Dendritic cell treated with granulocyte-macrophage colony-stimulating factor and Interleukin-4, amounts not matched to agents 40 ng/mL and 50 ng/mL, for 4 days (primary cell): ENCODE results near the gene SNX10.
"Not testable (repeated sequence)": the region's sequence is repeated elsewhere in the genome, so short reads cannot be mapped to it uniquely, and the experiment has no call there.

Experiments used
- H3K27ac Mint-ChIP-seq: one replicate; pipeline ENCODE4 v1.8.0; 2022; ENCODE audit warnings: mild to moderate bottlenecking, mixed read lengths
- H3K27me3 Mint-ChIP-seq: one replicate; pipeline ENCODE4 v1.8.0; 2022; ENCODE audit warnings: mild to moderate bottlenecking, mixed read lengths
- H3K36me3 Mint-ChIP-seq: one replicate; pipeline ENCODE4 v1.8.0; 2022; ENCODE audit warnings: low read depth, mixed read lengths
- H3K4me1 Mint-ChIP-seq: one replicate; pipeline ENCODE4 v1.8.0; 2022; ENCODE audit warnings: low read depth, mixed read lengths
- H3K4me3 Mint-ChIP-seq: one replicate; pipeline ENCODE4 v1.8.0; 2022; ENCODE audit warnings: mild to moderate bottlenecking, moderate library complexity, mixed read lengths
- H3K9me3 Mint-ChIP-seq: one replicate; pipeline ENCODE4 v1.8.0; 2022; ENCODE audit warnings: mixed read lengths
- intact Hi-C: fragments of 100-400 bp; cut with micrococcal nuclease; formaldehyde crosslinking; loops from one replicate; pipeline ENCODE4 v1.15.0; 2022

SNX10 gene

GRCh38 chr7:26291699-26292538 lies at the start of gene SNX10:
Gene SNX10, plus strand, starts transcription at chr7:26291862. Its CDS starts 54,581 bp downstream, at chr7:26346443.
- Mint-ChIP-seq H3K27ac (peak within 1 kb of the TSS; percentile 92), H3K36me3 (peaks cover 29% of the 10 kb centered on the region), H3K27me3 (no peaks in the 10 kb centered on the region), H3K9me3 (no peaks in the 10 kb centered on the region), H3K4me1 (peaks cover 68% of the 10 kb centered on the region), H3K4me3 (peak within 1 kb of the TSS; percentile 93)
- intact Hi-C loops = loop anchor here (2.0 to 5.0 kb wide), 4 partner anchors 15 to 90 kb away; partner anchors contain the start of genes CBX3 and HNRNPA2B1

- intact Hi-C loops = no loop called here
- Mint-ChIP-seq H3K27ac (no peak overlapping the region), H3K4me1 (no peaks in the 10 kb centered on the region), H3K9me3 (no peaks in the 10 kb centered on the region), H3K27me3 (no peaks in the 10 kb centered on the region), H3K36me3 (no peaks in the 10 kb centered on the region), H3K4me3 (no peak overlapping the region)
Observed at GRCh38 chr7:26245150-26245549, 46.5 kb upstream of the SNX10 start.

- H3K9me3 Mint-ChIP-seq = no peaks in the 10 kb centered on the region
- no peaks in the 10 kb centered on the region for H3K4me1 Mint-ChIP-seq
- intact Hi-C loops = no loop called here
- peaks cover 1% of the 10 kb centered on the region for H3K27me3 Mint-ChIP-seq
- no peak overlapping the region for H3K4me3 Mint-ChIP-seq
- H3K36me3 Mint-ChIP-seq = no peaks in the 10 kb centered on the region
- H3K27ac Mint-ChIP-seq = no peak overlapping the region
Observed at GRCh38 chr7:26250239-26250638, 41.4 kb upstream of the SNX10 start.

- H3K9me3 Mint-ChIP-seq, H3K4me3 Mint-ChIP-seq, intact Hi-C loops, H3K27me3 Mint-ChIP-seq, H3K36me3 Mint-ChIP-seq, H3K4me1 Mint-ChIP-seq, H3K27ac Mint-ChIP-seq: not testable (repeated sequence)
Observed at GRCh38 chr7:26261866-26262265, 29.8 kb upstream of the SNX10 start.

GRCh38 chr7:26265065-26265464 lies 26.6 kb upstream of the SNX10 start:
- no peaks in the 10 kb centered on the region for H3K9me3 Mint-ChIP-seq
- no peaks in the 10 kb centered on the region for H3K4me1 Mint-ChIP-seq
- intact Hi-C loops = no loop called here
- no peaks in the 10 kb centered on the region for H3K36me3 Mint-ChIP-seq
- H3K4me3 Mint-ChIP-seq = no peak overlapping the region
- no peak overlapping the region for H3K27ac Mint-ChIP-seq
- H3K27me3 Mint-ChIP-seq = peaks cover 8% of the 10 kb centered on the region

- Mint-ChIP-seq H3K4me3 (no peak overlapping the region), H3K36me3 (no peaks in the 10 kb centered on the region), H3K27ac (no peak overlapping the region), H3K4me1 (no peaks in the 10 kb centered on the region), H3K9me3 (no peaks in the 10 kb centered on the region), H3K27me3 (peaks cover 8% of the 10 kb centered on the region)
- intact Hi-C loops = no loop called here
Observed at GRCh38 chr7:26265499-26266075, 26.1 kb upstream of the SNX10 start.

GRCh38 chr7:26267601-26268166 lies 24.0 kb upstream of the SNX10 start:
- Mint-ChIP-seq H3K9me3 (no peaks in the 10 kb centered on the region), H3K27me3 (peaks cover 8% of the 10 kb centered on the region), H3K36me3 (no peaks in the 10 kb centered on the region), H3K27ac (no peak overlapping the region), H3K4me3 (no peak overlapping the region), H3K4me1 (no peaks in the 10 kb centered on the region)
- intact Hi-C loops = no loop called here

GRCh38 chr7:26275213-26275612 lies 16.4 kb upstream of the SNX10 start:
- Mint-ChIP-seq H3K27me3 (peaks cover 1% of the 10 kb centered on the region), H3K4me3 (no peak overlapping the region), H3K27ac (no peak overlapping the region), H3K4me1 (no peaks in the 10 kb centered on the region), H3K36me3 (no peaks in the 10 kb centered on the region), H3K9me3 (no peaks in the 10 kb centered on the region)
- intact Hi-C loops = loop anchor here (10.0 kb wide), 1 partner anchor 390 kb away; no protein-coding TSS in a partner anchor

GRCh38 chr7:26278770-26279169 lies 12.9 kb upstream of the SNX10 start:
- Mint-ChIP-seq H3K36me3 (no peaks in the 10 kb centered on the region), H3K9me3 (no peaks in the 10 kb centered on the region), H3K4me3 (no peak overlapping the region), H3K4me1 (no peaks in the 10 kb centered on the region), H3K27me3 (peaks cover 1% of the 10 kb centered on the region), H3K27ac (no peak overlapping the region)
- intact Hi-C loops = loop anchor here (1.0 to 10.0 kb wide), 2 partner anchors 87 to 386 kb away; no protein-coding TSS in a partner anchor

- intact Hi-C loops = loop anchor here (10.0 kb wide), 1 partner anchor 385 kb away; no protein-coding TSS in a partner anchor
- no peaks in the 10 kb centered on the region for H3K9me3 Mint-ChIP-seq
- no peaks in the 10 kb centered on the region for H3K36me3 Mint-ChIP-seq
- no peak overlapping the region for H3K4me3 Mint-ChIP-seq
- no peaks in the 10 kb centered on the region for H3K4me1 Mint-ChIP-seq
- H3K27ac Mint-ChIP-seq = peak overlapping the region; percentile 24
- H3K27me3 Mint-ChIP-seq = no peaks in the 10 kb centered on the region
Observed at GRCh38 chr7:26279405-26279804, 12.3 kb upstream of the SNX10 start.

GRCh38 chr7:26280097-26280496 lies 11.6 kb upstream of the SNX10 start:
- no peaks in the 10 kb centered on the region for H3K4me1 Mint-ChIP-seq
- intact Hi-C loops = no loop called here
- H3K4me3 Mint-ChIP-seq = no peak overlapping the region
- no peaks in the 10 kb centered on the region for H3K36me3 Mint-ChIP-seq
- no peaks in the 10 kb centered on the region for H3K27me3 Mint-ChIP-seq
- peak overlapping the region; percentile 24 for H3K27ac Mint-ChIP-seq
- no peaks in the 10 kb centered on the region for H3K9me3 Mint-ChIP-seq

GRCh38 chr7:26280723-26281122 lies 10.9 kb upstream of the SNX10 start:
- Mint-ChIP-seq H3K36me3 (no peaks in the 10 kb centered on the region), H3K27me3 (no peaks in the 10 kb centered on the region), H3K27ac (no peak overlapping the region), H3K4me3 (no peak overlapping the region), H3K9me3 (no peaks in the 10 kb centered on the region), H3K4me1 (no peaks in the 10 kb centered on the region)
- intact Hi-C loops = no loop called here

- H3K4me3 Mint-ChIP-seq = no peak overlapping the region
- H3K27ac Mint-ChIP-seq = no peak overlapping the region
- intact Hi-C loops = no loop called here
- H3K27me3 Mint-ChIP-seq = no peaks in the 10 kb centered on the region
- peaks cover 21% of the 10 kb centered on the region for H3K4me1 Mint-ChIP-seq
- H3K36me3 Mint-ChIP-seq = no peaks in the 10 kb centered on the region
- H3K9me3 Mint-ChIP-seq = no peaks in the 10 kb centered on the region
Observed at GRCh38 chr7:26284477-26284876, 7.2 kb upstream of the SNX10 start.

- H3K9me3 Mint-ChIP-seq = no peaks in the 10 kb centered on the region
- intact Hi-C loops = no loop called here
- no peaks in the 10 kb centered on the region for H3K27me3 Mint-ChIP-seq
- peaks cover 21% of the 10 kb centered on the region for H3K4me1 Mint-ChIP-seq
- no peak overlapping the region for H3K4me3 Mint-ChIP-seq
- H3K36me3 Mint-ChIP-seq = no peaks in the 10 kb centered on the region
- H3K27ac Mint-ChIP-seq = no peak overlapping the region
Observed at GRCh38 chr7:26284995-26285632, 6.5 kb upstream of the SNX10 start.
